ENCODE results near the gene GAD1.
A peak's percentile ranks its signal among the peaks of the same experiment; 100 is the strongest.

Gene GAD1

DNA sequence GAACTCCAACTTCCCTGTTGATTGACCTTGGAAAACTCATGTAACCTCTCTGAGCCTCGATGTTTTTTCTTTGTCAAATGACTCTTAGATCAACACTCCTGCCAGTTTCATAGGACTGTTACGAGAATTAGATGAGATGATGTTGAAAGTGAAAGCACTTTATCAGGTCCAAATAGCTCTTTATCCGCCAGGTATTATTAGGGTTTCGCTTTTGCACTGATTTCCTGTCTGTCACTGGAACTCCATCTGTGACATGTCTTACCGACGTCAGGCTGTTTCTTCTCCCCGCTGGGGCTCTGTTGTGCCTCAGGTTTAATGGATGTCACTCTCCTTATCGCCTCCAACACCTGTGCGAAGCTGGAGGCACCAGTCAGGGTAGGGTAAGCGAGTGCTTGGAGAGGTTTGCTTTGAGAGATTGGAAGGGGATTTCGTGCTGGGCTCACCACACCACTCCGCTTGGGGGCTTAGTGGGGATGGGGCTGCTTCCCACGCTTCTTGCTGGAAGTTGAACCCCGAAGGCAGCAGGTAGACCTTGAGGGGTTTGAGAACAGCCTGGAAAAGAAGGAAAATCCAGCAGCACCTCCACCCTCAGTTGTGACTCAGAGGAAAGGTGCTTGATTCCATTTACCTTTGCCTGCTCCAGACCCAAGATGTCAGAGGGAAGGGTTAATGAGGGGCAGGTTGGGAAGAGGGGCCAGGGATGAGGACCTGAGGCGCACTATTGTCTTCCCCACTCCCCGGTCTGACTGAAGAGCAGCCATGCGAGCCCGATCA, 4.3 kb downstream of the GAD1 start:
- H3K27ac ChIP-seq (ENCODE audit: low read depth, low read length) = no peak overlapping the region
- H3K36me3 ChIP-seq (ENCODE audit: control insufficient read depth, insufficient read depth, low read length) = no peaks in the 10 kb centered on the region
- no peak overlapping the region for H3K9ac ChIP-seq (ENCODE audit: low read length)
- peaks cover 75% of the 10 kb centered on the region for H3K27me3 ChIP-seq (ENCODE audit: control insufficient read depth, insufficient read depth, low read length)
- H3K4me3 ChIP-seq (ENCODE audit: low read length) = peak overlapping the region; percentile 41
- H3K4me1 ChIP-seq (ENCODE audit: control insufficient read depth, insufficient read depth, low read length) = peaks cover 15% of the 10 kb centered on the region

DNA sequence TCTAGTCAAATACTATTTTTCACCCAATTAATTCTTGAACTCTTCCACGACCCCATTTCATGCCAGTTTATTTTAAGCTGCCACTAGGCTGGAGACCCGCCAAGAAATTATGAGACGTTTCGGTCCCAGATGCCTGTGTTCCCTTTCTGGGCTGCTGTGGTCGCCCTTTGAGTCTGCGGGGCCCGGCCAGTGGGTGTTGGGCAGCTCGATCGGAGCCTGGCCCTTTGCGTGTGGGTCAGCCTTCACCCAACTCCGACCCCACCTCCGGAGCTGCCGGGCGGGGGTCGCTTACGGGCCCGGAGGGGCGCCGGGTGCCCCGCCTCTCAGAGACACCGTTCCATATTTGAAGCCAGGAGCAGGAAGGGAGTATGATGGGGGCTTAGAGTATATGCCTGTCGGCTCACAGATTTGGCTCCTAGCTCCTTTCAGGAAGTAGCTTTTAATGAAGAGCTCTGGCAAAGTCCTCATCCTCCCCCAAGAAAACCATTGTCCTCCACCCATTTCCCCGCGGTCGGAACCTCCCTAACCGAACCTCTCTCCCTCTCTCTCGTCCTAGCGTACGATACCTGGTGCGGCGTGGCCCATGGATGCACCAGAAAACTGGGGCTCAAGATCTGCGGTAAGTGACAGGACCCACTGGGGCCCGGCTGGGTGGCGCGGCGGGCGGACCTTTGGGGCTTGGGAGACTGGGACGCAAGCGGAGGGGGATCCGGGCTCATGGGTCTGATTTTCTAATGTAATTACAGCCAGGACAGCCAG, 5.0 kb downstream of the GAD1 start:
- H3K4me3 ChIP-seq (ENCODE audit: low read length) = peak overlapping the region; percentile 41
- H3K4me1 ChIP-seq (ENCODE audit: control insufficient read depth, insufficient read depth, low read length) = peaks cover 15% of the 10 kb centered on the region
- no peak overlapping the region for H3K27ac ChIP-seq (ENCODE audit: low read depth, low read length)

DNA sequence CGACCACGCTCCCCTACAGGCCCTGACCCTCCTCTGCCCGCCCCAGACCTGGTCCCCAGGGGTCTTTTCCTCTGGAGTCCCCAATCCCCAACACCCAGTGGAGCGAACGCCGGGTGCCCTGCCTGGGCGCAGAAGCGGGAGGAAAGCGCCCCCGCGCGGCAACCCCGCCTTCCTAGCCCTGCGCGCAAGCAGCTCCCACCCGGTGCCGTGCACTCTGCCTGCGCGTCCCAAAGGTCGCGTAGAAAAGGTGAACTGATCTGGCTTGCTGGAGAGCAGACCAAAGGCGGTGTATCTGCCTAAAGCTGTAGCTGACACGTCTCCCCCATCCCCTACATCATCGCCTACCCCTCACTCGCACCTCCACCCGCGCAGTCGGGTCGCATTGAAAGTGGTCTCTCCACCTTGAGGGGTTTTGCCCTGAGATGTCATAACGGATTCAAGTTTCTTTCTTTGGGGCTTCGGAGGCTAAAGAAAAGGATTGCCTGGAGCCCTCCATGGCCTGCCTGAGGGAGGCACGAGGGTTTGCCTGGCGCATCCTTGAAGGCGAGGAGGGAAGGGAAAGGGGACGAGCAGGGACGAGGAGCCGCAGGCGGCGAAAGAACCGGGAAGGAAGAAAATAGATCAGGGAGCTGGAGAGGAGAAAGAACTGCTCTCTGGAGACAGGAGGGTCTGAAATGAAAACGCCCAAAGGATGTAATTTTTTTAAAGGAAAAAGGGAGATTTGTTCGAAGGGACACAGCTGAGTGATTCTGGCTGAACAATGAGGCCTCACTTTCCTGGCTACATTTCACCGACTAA, 5.8 kb downstream of the GAD1 start:
- no peak overlapping the region for H3K9ac ChIP-seq (ENCODE audit: low read length)
- H3K4me3 ChIP-seq (ENCODE audit: low read length) = peak overlapping the region; percentile 33
- H3K27ac ChIP-seq (ENCODE audit: low read depth, low read length) = no peak overlapping the region
- peaks cover 12% of the 10 kb centered on the region for H3K4me1 ChIP-seq (ENCODE audit: control insufficient read depth, insufficient read depth, low read length)
- H3K27me3 ChIP-seq (ENCODE audit: control insufficient read depth, insufficient read depth, low read length) = peaks cover 73% of the 10 kb centered on the region
- H3K36me3 ChIP-seq (ENCODE audit: control insufficient read depth, insufficient read depth, low read length) = no peaks in the 10 kb centered on the region

More for the DNA sequence above, 5.0 kb downstream of the GAD1 start:
- H3K27me3 ChIP-seq (ENCODE audit: control insufficient read depth, insufficient read depth, low read length) = peaks cover 71% of the 10 kb centered on the region
- H3K36me3 ChIP-seq (ENCODE audit: control insufficient read depth, insufficient read depth, low read length) = no peaks in the 10 kb centered on the region
- no peak overlapping the region for H3K9ac ChIP-seq (ENCODE audit: low read length)

DNA sequence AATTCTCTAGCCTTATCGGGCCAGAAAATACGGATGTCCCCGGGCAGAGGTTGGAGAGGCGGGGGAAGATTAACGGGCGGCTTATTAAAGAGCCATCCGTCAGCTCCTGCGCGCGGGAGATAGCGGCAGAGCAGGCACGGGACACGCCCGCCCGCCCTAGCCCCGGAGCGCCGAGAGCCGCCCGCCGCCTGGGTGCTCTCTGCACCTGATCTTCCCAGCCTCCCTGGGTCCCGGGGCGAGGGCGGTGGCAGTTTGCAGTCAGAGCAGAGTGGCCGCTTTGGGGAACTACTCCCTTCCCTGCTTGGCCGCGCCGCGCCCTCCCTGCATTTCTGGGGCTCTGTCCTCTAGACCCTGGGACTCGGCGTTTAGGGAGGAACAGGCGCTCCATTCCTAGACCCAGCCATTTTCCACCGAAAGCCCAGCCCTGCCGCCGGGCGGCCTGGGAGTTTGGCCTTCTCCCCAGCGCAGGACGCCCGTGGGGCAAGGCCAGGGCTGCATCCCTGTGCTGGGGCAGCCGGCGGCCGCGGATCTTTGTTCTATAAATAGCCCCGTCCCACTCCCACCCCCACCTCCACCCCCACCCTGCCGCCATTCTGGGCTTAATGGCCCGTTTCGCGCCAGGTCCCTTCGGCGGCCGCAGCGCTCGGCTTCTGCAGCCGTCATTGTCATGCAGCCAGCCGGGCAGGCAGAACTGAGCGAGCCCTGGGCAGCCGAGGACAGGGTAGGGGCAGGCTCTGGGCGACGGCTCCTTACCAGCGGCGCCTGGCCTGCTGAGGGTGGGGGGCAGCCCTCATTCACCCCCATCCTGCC, 6.6 kb downstream of the GAD1 start:
- Histone ChIP-seq H3K4me1 (ENCODE audit: control insufficient read depth, insufficient read depth, low read length) (peaks cover 9% of the 10 kb centered on the region), H3K27me3 (ENCODE audit: control insufficient read depth, insufficient read depth, low read length) (peaks cover 68% of the 10 kb centered on the region), H3K4me3 (ENCODE audit: low read length) (peak overlapping the region; percentile 40), H3K27ac (ENCODE audit: low read depth, low read length) (no peak overlapping the region), H3K36me3 (ENCODE audit: control insufficient read depth, insufficient read depth, low read length) (no peaks in the 10 kb centered on the region), H3K9ac (ENCODE audit: low read length) (no peak overlapping the region)

DNA sequence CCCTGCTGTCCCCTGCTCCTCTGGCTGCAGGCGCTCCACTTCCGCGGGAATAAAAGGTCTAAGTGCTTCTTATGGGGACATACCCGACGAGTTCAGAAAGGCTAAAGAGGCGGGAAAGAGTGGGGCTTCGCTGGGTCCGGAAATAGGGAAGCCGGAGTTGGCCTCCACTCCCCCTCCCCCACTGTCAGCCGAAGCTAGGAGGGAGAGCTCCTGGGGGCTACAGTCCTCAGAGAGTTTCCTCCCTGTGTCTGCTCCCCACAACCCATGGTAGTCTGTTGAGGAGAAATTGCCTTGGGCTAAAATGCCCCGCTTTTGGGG, 7.2 kb downstream of the GAD1 start:
- Histone ChIP-seq H3K9ac (ENCODE audit: low read length) (no peak overlapping the region), H3K27me3 (ENCODE audit: control insufficient read depth, insufficient read depth, low read length) (peaks cover 65% of the 10 kb centered on the region), H3K27ac (ENCODE audit: low read depth, low read length) (no peak overlapping the region), H3K36me3 (ENCODE audit: control insufficient read depth, insufficient read depth, low read length) (no peaks in the 10 kb centered on the region), H3K4me1 (ENCODE audit: control insufficient read depth, insufficient read depth, low read length) (peaks cover 9% of the 10 kb centered on the region), H3K4me3 (ENCODE audit: low read length) (peak overlapping the region; percentile 10)

DNA sequence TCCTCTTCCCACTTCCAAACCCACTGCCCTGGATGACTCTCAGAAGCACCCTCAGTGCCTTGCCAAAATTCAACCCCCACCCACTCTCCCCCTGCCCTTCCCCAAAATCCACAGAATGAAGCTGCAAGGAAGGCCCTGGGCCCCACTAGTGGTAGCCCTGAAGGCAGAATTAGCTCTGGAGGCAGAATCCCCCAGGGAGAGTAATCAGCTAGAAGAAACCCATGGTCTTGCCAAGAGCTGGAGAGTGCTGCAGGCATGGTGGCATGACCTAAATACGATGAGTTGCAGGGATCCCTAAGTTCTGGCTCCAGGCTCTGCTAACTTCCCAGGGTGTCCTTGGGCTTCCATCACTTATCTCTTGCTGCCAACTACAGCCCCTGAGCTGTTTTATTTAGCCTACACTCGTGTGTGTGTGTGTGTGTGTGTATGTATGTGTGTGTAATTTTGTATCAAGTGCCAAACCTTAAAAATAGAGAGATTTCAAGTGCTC, 7.9 kb downstream of the GAD1 start:
- H3K4me1 ChIP-seq (ENCODE audit: control insufficient read depth, insufficient read depth, low read length) = peaks cover 9% of the 10 kb centered on the region
- no peak overlapping the region for H3K9ac ChIP-seq (ENCODE audit: low read length)
- H3K4me3 ChIP-seq (ENCODE audit: low read length) = no peak overlapping the region
- no peaks in the 10 kb centered on the region for H3K36me3 ChIP-seq (ENCODE audit: control insufficient read depth, insufficient read depth, low read length)
- peaks cover 59% of the 10 kb centered on the region for H3K27me3 ChIP-seq (ENCODE audit: control insufficient read depth, insufficient read depth, low read length)
- H3K27ac ChIP-seq (ENCODE audit: low read depth, low read length) = no peak overlapping the region

DNA sequence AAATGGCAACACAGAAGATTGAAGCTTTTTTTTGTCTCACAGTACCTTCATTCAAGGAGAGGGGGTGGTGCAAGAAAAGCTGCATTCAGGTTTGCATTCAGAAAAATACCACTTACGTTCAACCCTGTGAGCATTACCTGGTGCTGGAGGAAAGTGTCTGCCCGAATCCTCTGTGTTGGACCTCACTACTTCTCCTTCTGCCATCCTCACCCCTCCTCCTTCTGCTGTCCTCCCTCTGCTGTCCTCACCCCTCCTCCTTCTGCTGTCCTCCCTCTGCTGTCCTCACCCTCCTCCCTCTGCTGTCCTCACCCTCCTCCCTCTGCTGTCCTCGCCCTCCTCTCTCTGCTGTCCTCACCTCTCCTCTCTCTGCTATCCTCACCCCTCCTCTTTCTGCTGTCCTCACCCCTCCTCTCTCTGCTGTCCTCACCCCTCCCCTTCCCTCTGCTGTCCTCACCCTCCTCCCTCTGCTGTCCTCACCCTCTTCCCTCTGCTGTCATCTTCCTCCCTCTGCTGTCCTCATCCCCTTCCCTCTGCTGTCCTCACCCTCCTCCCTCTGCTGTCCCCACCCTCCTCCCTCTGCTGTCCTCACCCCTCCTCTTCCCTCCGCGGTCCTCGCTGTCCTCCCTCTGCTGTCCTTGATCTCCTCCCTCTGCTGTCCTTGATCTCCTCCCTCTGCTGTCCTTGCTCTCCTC, 11.3 kb downstream of the GAD1 start:
- no peak overlapping the region for H3K9ac ChIP-seq (ENCODE audit: low read length)
- H3K4me1 ChIP-seq (ENCODE audit: control insufficient read depth, insufficient read depth, low read length) = no peaks in the 10 kb centered on the region
- peaks cover 28% of the 10 kb centered on the region for H3K27me3 ChIP-seq (ENCODE audit: control insufficient read depth, insufficient read depth, low read length)
- H3K27ac ChIP-seq (ENCODE audit: low read depth, low read length) = no peak overlapping the region
- no peaks in the 10 kb centered on the region for H3K36me3 ChIP-seq (ENCODE audit: control insufficient read depth, insufficient read depth, low read length)
- H3K4me3 ChIP-seq (ENCODE audit: low read length) = no peak overlapping the region

DNA sequence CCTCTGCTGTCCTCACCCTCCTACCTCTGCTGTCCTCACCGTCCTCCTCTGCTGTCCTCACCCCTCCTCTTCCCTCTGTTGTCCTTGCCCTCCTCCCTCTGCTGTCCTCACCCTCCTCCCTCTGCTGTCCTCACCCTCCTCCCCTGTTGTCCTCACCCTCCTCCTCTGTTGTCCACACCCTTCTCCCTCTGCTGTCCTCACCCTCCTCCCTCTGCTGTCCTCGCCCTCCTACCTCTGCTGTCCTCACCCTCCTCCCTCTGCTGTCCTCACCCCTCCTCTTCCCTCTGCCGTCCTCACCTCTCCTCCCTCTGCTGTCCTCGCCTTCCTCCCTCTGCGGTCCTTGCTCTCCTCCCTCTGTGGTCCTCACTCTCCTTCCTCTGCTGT, 11.8 kb downstream of the GAD1 start:
- H3K27me3 ChIP-seq (ENCODE audit: control insufficient read depth, insufficient read depth, low read length) = peaks cover 26% of the 10 kb centered on the region
- no peak overlapping the region for H3K27ac ChIP-seq (ENCODE audit: low read depth, low read length)
- no peaks in the 10 kb centered on the region for H3K36me3 ChIP-seq (ENCODE audit: control insufficient read depth, insufficient read depth, low read length)

DNA sequence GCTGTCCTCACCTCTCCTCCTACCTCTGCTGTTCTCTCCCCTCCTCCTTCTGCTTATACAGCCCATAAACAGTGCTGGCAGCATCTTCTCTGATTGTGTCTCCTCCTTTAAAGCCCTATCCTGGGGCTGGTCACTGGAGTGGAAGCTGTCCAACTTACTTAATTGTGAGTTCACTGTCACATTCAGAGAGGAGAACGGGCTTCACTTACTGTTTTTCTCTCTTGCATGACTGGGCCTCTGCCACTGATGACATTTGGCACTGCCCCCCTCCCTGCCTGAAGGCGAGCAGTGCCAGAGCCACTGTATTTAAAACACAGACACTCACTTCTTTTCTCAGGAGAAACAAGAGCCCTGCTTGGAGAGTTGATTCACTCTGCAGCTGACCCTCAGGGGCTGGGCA, 12.3 kb downstream of the GAD1 start:
- Histone ChIP-seq H3K9ac (ENCODE audit: low read length) (no peak overlapping the region), H3K27me3 (ENCODE audit: control insufficient read depth, insufficient read depth, low read length) (peaks cover 21% of the 10 kb centered on the region)

More for the DNA sequence above, 11.8 kb downstream of the GAD1 start:
- no peaks in the 10 kb centered on the region for H3K4me1 ChIP-seq (ENCODE audit: control insufficient read depth, insufficient read depth, low read length)
- no peak overlapping the region for H3K4me3 ChIP-seq (ENCODE audit: low read length)
- no peak overlapping the region for H3K9ac ChIP-seq (ENCODE audit: low read length)

DNA sequence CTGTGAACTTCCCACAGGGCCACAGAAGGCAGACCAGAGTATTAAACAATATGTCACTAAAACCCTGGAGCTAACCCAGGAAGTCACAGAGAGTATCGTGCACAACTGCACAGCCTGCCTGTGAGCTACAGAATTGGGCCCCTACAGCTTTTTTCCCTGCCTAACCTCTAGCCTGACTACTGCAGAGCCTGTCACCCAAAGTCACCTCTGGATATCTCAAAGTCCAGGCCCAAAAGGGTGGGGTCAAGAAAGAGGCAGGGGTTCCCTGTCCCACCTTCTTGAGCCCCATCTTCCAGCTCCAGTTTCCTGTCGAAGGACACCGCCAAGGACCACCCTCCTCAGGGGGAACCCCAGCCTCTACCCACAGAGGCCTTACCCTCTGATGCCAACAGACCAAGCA, 13.5 kb downstream of the GAD1 start:
- Histone ChIP-seq H3K9ac (ENCODE audit: low read length) (no peak overlapping the region), H3K4me1 (ENCODE audit: control insufficient read depth, insufficient read depth, low read length) (no peaks in the 10 kb centered on the region), H3K4me3 (ENCODE audit: low read length) (no peak overlapping the region), H3K36me3 (ENCODE audit: control insufficient read depth, insufficient read depth, low read length) (no peaks in the 10 kb centered on the region), H3K27me3 (ENCODE audit: control insufficient read depth, insufficient read depth, low read length) (peaks cover 13% of the 10 kb centered on the region), H3K27ac (ENCODE audit: low read depth, low read length) (no peak overlapping the region)

More for the DNA sequence above, 12.3 kb downstream of the GAD1 start:
- Histone ChIP-seq H3K4me3 (ENCODE audit: low read length) (no peak overlapping the region), H3K36me3 (ENCODE audit: control insufficient read depth, insufficient read depth, low read length) (no peaks in the 10 kb centered on the region), H3K4me1 (ENCODE audit: control insufficient read depth, insufficient read depth, low read length) (no peaks in the 10 kb centered on the region), H3K27ac (ENCODE audit: low read depth, low read length) (no peak overlapping the region)

DNA sequence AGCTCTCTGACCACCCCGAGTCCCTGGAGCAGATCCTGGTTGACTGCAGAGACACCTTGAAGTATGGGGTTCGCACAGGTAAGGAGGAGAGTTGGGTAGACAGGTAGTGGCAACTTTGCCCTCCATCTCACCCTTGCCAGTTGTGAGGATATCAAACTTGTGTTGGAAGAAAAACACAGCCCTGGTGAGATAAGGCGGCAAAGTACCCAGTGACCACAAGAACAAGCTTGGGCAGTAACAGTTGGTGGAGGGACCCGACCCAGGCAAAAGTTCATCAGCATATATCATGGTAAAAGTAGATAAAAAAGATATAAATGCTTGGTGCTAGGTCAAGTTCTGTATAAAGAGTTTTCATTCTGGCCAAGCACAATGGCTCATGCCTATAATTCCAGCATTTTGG, 14.4 kb downstream of the GAD1 start:
- no peak overlapping the region for H3K27ac ChIP-seq (ENCODE audit: low read depth, low read length)
- no peaks in the 10 kb centered on the region for H3K4me1 ChIP-seq (ENCODE audit: control insufficient read depth, insufficient read depth, low read length)
- no peak overlapping the region for H3K4me3 ChIP-seq (ENCODE audit: low read length)
- H3K36me3 ChIP-seq (ENCODE audit: control insufficient read depth, insufficient read depth, low read length) = no peaks in the 10 kb centered on the region
- peaks cover 6% of the 10 kb centered on the region for H3K27me3 ChIP-seq (ENCODE audit: control insufficient read depth, insufficient read depth, low read length)
- H3K9ac ChIP-seq (ENCODE audit: low read length) = no peak overlapping the region
